H9 (cell line): ENCODE data around the gene TCHH. TPM values are rescaled to one million over a fixed set of nuclear protein-coding genes. Genes with fewer than 3 reads are reported as not detected.

ENCODE experiments used
- DNase-seq: peaks from one replicate; pipeline ENCODE4 v3.0.0-alpha.2; 2017
- H2AFZ ChIP-seq: one replicate; pipeline ENCODE4 v1.6.1; 2013; ENCODE audit warnings: mild to moderate bottlenecking, low read length, control low read depth, moderate library complexity
- H2AK5ac ChIP-seq: 2 replicates; pipeline ENCODE4 v1.6.1; 2013; ENCODE audit warnings: low read length, control low read depth, mixed read lengths; ENCODE audit not compliant: insufficient read length
- H2BK120ac ChIP-seq: one replicate; pipeline ENCODE4 v1.6.1; 2013; ENCODE audit warnings: low read depth, mild to moderate bottlenecking, low read length, control low read depth, inconsistent platforms; ENCODE audit not compliant: poor library complexity, severe bottlenecking
- H2BK12ac ChIP-seq: 2 replicates; pipeline ENCODE4 v1.6.1; 2013; ENCODE audit warnings: low read length, control low read depth, mixed read lengths, low read depth; ENCODE audit not compliant: insufficient read length
- H2BK15ac ChIP-seq: 2 replicates; pipeline ENCODE4 v1.6.1; 2013; ENCODE audit warnings: low read depth, low read length, control low read depth
- H2BK20ac ChIP-seq: one replicate; pipeline ENCODE4 v1.6.1; 2013; ENCODE audit warnings: low read depth, mild to moderate bottlenecking, low read length, control low read depth, inconsistent platforms; ENCODE audit not compliant: poor library complexity, severe bottlenecking
- H2BK5ac ChIP-seq: 2 replicates; pipeline ENCODE4 v1.6.1; 2013; ENCODE audit warnings: low read length, control low read depth, mixed read lengths; ENCODE audit not compliant: insufficient read length
- H3K14ac ChIP-seq: 2 replicates; pipeline ENCODE4 v1.6.1; 2013; ENCODE audit warnings: low read length, control low read depth; ENCODE audit not compliant: insufficient read depth
- H3K18ac ChIP-seq: 2 replicates; pipeline ENCODE4 v1.6.1; 2013; ENCODE audit warnings: low read depth, mild to moderate bottlenecking, mixed read lengths, low read length, control low read depth; ENCODE audit not compliant: insufficient read length
- H3K23ac ChIP-seq: 2 replicates; pipeline ENCODE4 v1.6.1; 2013; ENCODE audit warnings: low read length, control low read depth, mixed read lengths, low read depth; ENCODE audit not compliant: insufficient read length
- H3K23me2 ChIP-seq: 2 replicates; pipeline ENCODE4 v1.6.1; 2013; ENCODE audit warnings: low read depth, mild to moderate bottlenecking, mixed read lengths, low read length, control low read depth; ENCODE audit not compliant: insufficient read length, poor library complexity, severe bottlenecking
- H3K27ac ChIP-seq: 2 replicates; pipeline ENCODE4 v1.5.1; 2013; ENCODE audit warnings: low read length, control low read depth, mixed read lengths, low read depth; ENCODE audit not compliant: insufficient read length
- H3K27me3 ChIP-seq: 2 replicates; pipeline ENCODE4 v1.6.1; 2013; ENCODE audit warnings: low read length, control low read depth, inconsistent platforms; ENCODE audit not compliant: insufficient read depth
- H3K4ac ChIP-seq: 2 replicates; pipeline ENCODE4 v1.6.1; 2013; ENCODE audit warnings: low read depth, mild to moderate bottlenecking, control low read depth, inconsistent platforms, low read length, moderate library complexity
- H3K4me1 ChIP-seq: 2 replicates; pipeline ENCODE4 v1.6.1; 2013; ENCODE audit warnings: low read length, control low read depth, inconsistent platforms; ENCODE audit not compliant: insufficient read depth
- H3K4me2 ChIP-seq: 2 replicates; pipeline ENCODE4 v1.6.1; 2013; ENCODE audit warnings: low read length, control low read depth, mixed read lengths; ENCODE audit not compliant: insufficient read length, insufficient read depth
- H3K56ac ChIP-seq: 2 replicates; pipeline ENCODE4 v1.6.1; 2013; ENCODE audit warnings: low read depth, mild to moderate bottlenecking, mixed read lengths, low read length, control low read depth; ENCODE audit not compliant: insufficient read length
- H3K79me1 ChIP-seq: 2 replicates; pipeline ENCODE4 v1.6.1; 2013; ENCODE audit warnings: low read depth, mild to moderate bottlenecking, moderate library complexity, low read length, control low read depth, inconsistent platforms; ENCODE audit not compliant: insufficient read depth, poor library complexity, severe bottlenecking
- H3K79me2 ChIP-seq: 2 replicates; pipeline ENCODE4 v1.6.1; 2013; ENCODE audit warnings: low read length, control low read depth, inconsistent platforms; ENCODE audit not compliant: insufficient read depth
- H3K9ac ChIP-seq: 2 replicates; pipeline ENCODE4 v1.6.1; 2013; ENCODE audit warnings: low read length, control low read depth, mixed read lengths; ENCODE audit not compliant: insufficient read length; ENCODE audit errors: extremely low read depth
- H3K9me3 ChIP-seq: one replicate; pipeline ENCODE4 v1.6.1; 2013; ENCODE audit warnings: low read depth, low read length, inconsistent platforms; ENCODE audit not compliant: control insufficient read depth
- H3T11ph ChIP-seq: one replicate; pipeline ENCODE4 v1.6.1; 2013; ENCODE audit warnings: mild to moderate bottlenecking, low read length, control low read depth, inconsistent platforms
- H4K20me1 ChIP-seq: one replicate; pipeline ENCODE4 v1.6.1; 2013; ENCODE audit not compliant: control insufficient read depth, insufficient read length, insufficient read depth
- H4K5ac ChIP-seq: 2 replicates; pipeline ENCODE4 v1.6.1; 2013; ENCODE audit warnings: low read depth, mild to moderate bottlenecking, mixed read lengths, low read length, control low read depth; ENCODE audit not compliant: insufficient read length
- H4K8ac ChIP-seq: replicated peaks from 2 replicates; pipeline ENCODE4 v1.6.1; 2013; ENCODE audit warnings: low read length, control low read depth, mixed read lengths, low read depth; ENCODE audit not compliant: insufficient read length
- H4K91ac ChIP-seq: 2 replicates; pipeline ENCODE4 v1.6.1; 2013; ENCODE audit warnings: low read depth, mild to moderate bottlenecking, moderate library complexity, mixed read lengths, low read length, control low read depth; ENCODE audit not compliant: insufficient read length
- H3K27ac Mint-ChIP-seq, 3 experiments: 2 replicates in 2 of 3; 3 replicates in 1 of 3; pipeline ENCODE4 v1.8.0; 2020 to 2021; ENCODE audit warnings: mixed read lengths in 3 of 3, mild to moderate bottlenecking in 1 of 3, moderate library complexity in 1 of 3
- H3K27me3 Mint-ChIP-seq: 2 replicates; pipeline ENCODE4 v1.8.0; 2021; ENCODE audit warnings: low read depth, mild to moderate bottlenecking, moderate library complexity, mixed read lengths
- H3K36me3 Mint-ChIP-seq, 3 experiments: 2 replicates in 2 of 3; 3 replicates in 1 of 3; pipeline ENCODE4 v1.8.0; 2020 to 2021; ENCODE audit warnings: low read depth in 3 of 3, mixed read lengths in 3 of 3; ENCODE audit not compliant: insufficient read depth in 1 of 3
- H3K4me1 Mint-ChIP-seq, 2 experiments: 2 replicates each; pipeline ENCODE4 v1.8.0; 2020; ENCODE audit warnings: mixed read lengths in 2 of 2
- H3K4me3 Mint-ChIP-seq, 2 experiments: 2 replicates in 1 of 2; 3 replicates in 1 of 2; pipeline ENCODE4 v1.8.0; 2020 to 2021; ENCODE audit warnings: mild to moderate bottlenecking in 2 of 2, mixed read lengths in 2 of 2, moderate library complexity in 1 of 2
- H3K9me3 Mint-ChIP-seq, 2 experiments: 2 replicates in 1 of 2; 3 replicates in 1 of 2; pipeline ENCODE4 v1.8.0; 2020; ENCODE audit warnings: mild to moderate bottlenecking in 2 of 2, mixed read lengths in 2 of 2, moderate library complexity in 1 of 2
- CTCF ChIP-seq: fragments of 200-600 bp; sonication (generic); conservative IDR thresholded peaks from 3 replicates; pipeline ENCODE4 v1.8.0; 2021; ENCODE audit warnings: antibody characterized with exemption, mild to moderate bottlenecking
- WGBS: extraction: QIAGEN DNeasy Blood & Tissue Kit; methylation state at CpG from one replicate; pipeline ENCODE4 v1.1.7; 2013; ENCODE audit warnings: missing lambda C conversion rate, low lambda C conversion rate, mixed read lengths; ENCODE audit not compliant: insufficient read length; ENCODE audit errors: extremely low coverage; 5-methylcytosine and 5-hydroxymethylcytosine counted together
- total RNA-seq: library from RNA; stranded (reverse); gene quantifications from 2 replicates; pipeline ENCODE4 v1.2.1, GENCODE V29; 2021

TCHH gene
- total RNA-seq, 1 experiment from 2014 or later = not detected

GRCh38 chr1:152071123-152071522 is 44.1 kb downstream of the TCHH start:
- no peak overlapping the region for H4K5ac ChIP-seq
- H3K9ac ChIP-seq = no peak overlapping the region
- no peak overlapping the region for H3K27ac ChIP-seq
- Mint-ChIP-seq H3K9me3 (peaks cover 36 to 91% of the 10 kb centered on the region in 2 experiments), H3K4me1 (no peaks in the 10 kb centered on the region), H3K36me3 (peaks cover 0 to 8% (median 0%) of the 10 kb centered on the region in 3 experiments; a peak in 2 of 7 replicates), H3K4me3 (no peak overlapping the region), H3K27me3 (peaks cover 2% of the 10 kb centered on the region; the same call in 1 of the 2 replicates), H3K27ac (no peak overlapping the region)
- H3K14ac ChIP-seq = no peak overlapping the region
- no CpG with 5 or more reads among the region's 3 CpGs for WGBS
- DNase-seq = no peak
- peaks cover 29% of the 10 kb centered on the region for H3K9me3 ChIP-seq
- no peaks in the 10 kb centered on the region for H3K79me2 ChIP-seq
- H2BK5ac ChIP-seq = no peak overlapping the region
- no peak overlapping the region for H2BK15ac ChIP-seq
- no peak overlapping the region for H2BK20ac ChIP-seq
- no peaks in the 10 kb centered on the region for H3K27me3 ChIP-seq
- H2BK12ac ChIP-seq = no peak overlapping the region
- H3K23ac ChIP-seq = no peak overlapping the region
- no peaks in the 10 kb centered on the region for H3K79me1 ChIP-seq
- H2AFZ ChIP-seq = no peak overlapping the region
- H2BK120ac ChIP-seq = no peak overlapping the region
- H2AK5ac ChIP-seq = no peak overlapping the region
- no peak overlapping the region for H3K4me2 ChIP-seq
- no peaks in the 10 kb centered on the region for H3K23me2 ChIP-seq
- H3K56ac ChIP-seq = no peak overlapping the region
- TF ChIP-seq CTCF = no peak
- no peak overlapping the region for H3T11ph ChIP-seq
- H3K4ac ChIP-seq = no peak overlapping the region
- no peak overlapping the region for H3K18ac ChIP-seq
- no peaks in the 10 kb centered on the region for H4K20me1 ChIP-seq
- H3K4me1 ChIP-seq = no peaks in the 10 kb centered on the region
- H4K8ac ChIP-seq = no peak overlapping the region
- H4K91ac ChIP-seq = no peak overlapping the region
